Uterus (tissue), 4 donors: ENCODE results near the gene PHF19. TPM values are rescaled to one million over a fixed set of nuclear protein-coding genes. Genes with fewer than 3 reads are reported as not detected.
A peak's percentile ranks its signal among the peaks of the same experiment; 100 is the strongest.

Source experiments
- DNase-seq, 2 donors: peaks; one replicate each; pipeline ENCODE4 v3.0.0-alpha.2; 2019 to 2020
- H3K27ac ChIP-seq, 2 donors: fragments of 200-600 bp; sonication (generic); 1 replicate in 1 of 2; 2 replicates in 1 of 2; pipeline ENCODE4 v1.5.1; 2016 to 2018
- H3K27me3 ChIP-seq, 2 donors: fragments of 200-600 bp; sonication (generic); one replicate each; pipeline ENCODE4 v1.5.1; 2018 to 2019; ENCODE audit warnings: control low read depth in 1 of 2
- H3K36me3 ChIP-seq, 2 donors: fragments of 200-600 bp; sonication (generic); one replicate each; pipeline ENCODE4 v1.5.1; 2019; ENCODE audit warnings: control low read depth in 1 of 2
- H3K4me1 ChIP-seq, 2 donors: fragments of 200-600 bp; sonication (generic); one replicate each; pipeline ENCODE4 v1.5.1; 2018 to 2019; ENCODE audit warnings: control low read depth in 1 of 2
- H3K4me3 ChIP-seq, 2 donors: fragments of 200-600 bp; sonication (generic); 1 replicate in 1 of 2; 2 replicates in 1 of 2; pipeline ENCODE4 v1.5.1; 2018 to 2019; ENCODE audit warnings: mild to moderate bottlenecking in 1 of 2
- H3K9me3 ChIP-seq, 2 donors: fragments of 200-600 bp; sonication (generic); one replicate each; pipeline ENCODE4 v1.5.1; 2019; ENCODE audit warnings: control low read depth in 1 of 2
- POLR2A ChIP-seq, 2 donors: fragments of 450-650 bp; IDR thresholded peaks; one replicate each; pipeline ENCODE4 v1.6.1; 2016; ENCODE audit warnings: antibody characterized with exemption in 2 of 2, mild to moderate bottlenecking in 1 of 2, moderate library complexity in 1 of 2
- intact Hi-C: fragments of 100-400 bp; cut with DNase I; formaldehyde crosslinking; loops from one replicate; pipeline ENCODE4 v1.15.1; 2023; ENCODE audit warnings: low total_unique reads
- total RNA-seq, 4 donors: library from RNA; depleted of rRNA in 3 of 4; stranded (reverse); fragments of >200 nt in 3 of 4; gene quantifications; one replicate each; pipeline versions ENCODE4 v1.1.0 to v1.2.4, GENCODE V29; 2014 to 2023
- TF ChIP-seq, protein P1 (sequence below), 4 experiments: fragments of 200-600 bp in 2 of 4; fragments of 450-650 bp in 2 of 4; sonication (generic) in 2 of 4; IDR thresholded peaks; one replicate each; pipeline ENCODE4 v1.5.1; 2016 to 2019; ENCODE audit warnings: antibody characterized with exemption in 4 of 4, mild to moderate bottlenecking in 2 of 4, moderate library complexity in 1 of 4
- donor health status: DM: yes; HTN: yes; CAD: no.

Gene PHF19
- total RNA-seq, 4 donors from 2014 or later, result 12.6 to 76.3 (median 31.8) TPM

DNA sequence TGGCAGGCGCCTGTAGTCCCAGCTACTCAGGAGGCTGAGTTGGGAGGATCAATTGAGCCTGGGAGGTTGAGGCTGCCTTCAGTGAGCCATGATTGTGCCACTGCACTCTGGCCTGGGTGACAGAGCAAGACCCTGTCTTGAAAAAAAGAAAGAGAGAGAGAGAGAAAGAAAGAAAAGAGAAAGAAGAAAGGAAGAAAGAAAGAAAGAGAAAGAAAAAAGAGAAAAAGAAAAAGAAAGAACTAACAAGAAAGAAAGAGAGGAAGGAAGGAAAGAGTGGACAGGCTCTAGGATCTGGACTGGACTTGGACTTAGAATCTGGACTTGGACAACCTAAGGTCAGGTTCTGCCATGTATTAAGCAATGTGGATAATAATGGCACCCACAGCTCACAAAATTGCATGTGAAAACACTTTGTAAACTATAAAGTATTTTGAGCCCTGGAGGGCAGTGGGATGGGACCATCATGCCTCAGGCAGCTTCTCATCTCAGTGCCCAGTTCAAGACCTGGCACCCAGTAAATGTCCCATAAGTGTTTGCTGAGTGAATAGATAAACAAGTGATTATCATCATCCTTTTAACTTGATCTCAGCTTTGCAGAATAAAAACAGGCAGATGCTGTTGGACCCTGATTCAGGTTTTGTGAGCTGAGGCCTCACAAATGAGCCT lies 12.8 kb upstream of the PHF19 start:
- H3K9me3 ChIP-seq, result no peaks in the 10 kb centered on the region
- intact Hi-C loops, result no loop called here
- H3K4me3 ChIP-seq, result no peak overlapping the region
- no peak for TF ChIP-seq POLR2A (IDR thresholded peaks at IDR 0.05)
- TF ChIP-seq, protein P1, sequence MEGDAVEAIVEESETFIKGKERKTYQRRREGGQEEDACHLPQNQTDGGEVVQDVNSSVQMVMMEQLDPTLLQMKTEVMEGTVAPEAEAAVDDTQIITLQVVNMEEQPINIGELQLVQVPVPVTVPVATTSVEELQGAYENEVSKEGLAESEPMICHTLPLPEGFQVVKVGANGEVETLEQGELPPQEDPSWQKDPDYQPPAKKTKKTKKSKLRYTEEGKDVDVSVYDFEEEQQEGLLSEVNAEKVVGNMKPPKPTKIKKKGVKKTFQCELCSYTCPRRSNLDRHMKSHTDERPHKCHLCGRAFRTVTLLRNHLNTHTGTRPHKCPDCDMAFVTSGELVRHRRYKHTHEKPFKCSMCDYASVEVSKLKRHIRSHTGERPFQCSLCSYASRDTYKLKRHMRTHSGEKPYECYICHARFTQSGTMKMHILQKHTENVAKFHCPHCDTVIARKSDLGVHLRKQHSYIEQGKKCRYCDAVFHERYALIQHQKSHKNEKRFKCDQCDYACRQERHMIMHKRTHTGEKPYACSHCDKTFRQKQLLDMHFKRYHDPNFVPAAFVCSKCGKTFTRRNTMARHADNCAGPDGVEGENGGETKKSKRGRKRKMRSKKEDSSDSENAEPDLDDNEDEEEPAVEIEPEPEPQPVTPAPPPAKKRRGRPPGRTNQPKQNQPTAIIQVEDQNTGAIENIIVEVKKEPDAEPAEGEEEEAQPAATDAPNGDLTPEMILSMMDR (IDR thresholded peaks at IDR 0.05), result no peak
- DNase-seq, result no peak
- no peaks in the 10 kb centered on the region for H3K4me1 ChIP-seq
- H3K27ac ChIP-seq, result peak overlapping the region; percentile 81 to 84
- H3K36me3 ChIP-seq, result no peaks in the 10 kb centered on the region
- H3K27me3 ChIP-seq, result no peaks in the 10 kb centered on the region

GRCh38 chr9:120888626-120889025 lies 11.6 kb upstream of the PHF19 start:
- TF ChIP-seq, protein P1 (IDR thresholded peaks at IDR 0.05), result no peak
- no peak for TF ChIP-seq POLR2A (IDR thresholded peaks at IDR 0.05)
- H3K27me3 ChIP-seq, result no peaks in the 10 kb centered on the region
- intact Hi-C loops, result no loop called here
- DNase-seq, result no peak
- H3K27ac ChIP-seq, result peak overlapping the region; percentile 81 to 84
- no peak overlapping the region for H3K4me3 ChIP-seq
- H3K4me1 ChIP-seq, result no peaks in the 10 kb centered on the region
- H3K9me3 ChIP-seq, result no peaks in the 10 kb centered on the region
- no peaks in the 10 kb centered on the region for H3K36me3 ChIP-seq

DNA sequence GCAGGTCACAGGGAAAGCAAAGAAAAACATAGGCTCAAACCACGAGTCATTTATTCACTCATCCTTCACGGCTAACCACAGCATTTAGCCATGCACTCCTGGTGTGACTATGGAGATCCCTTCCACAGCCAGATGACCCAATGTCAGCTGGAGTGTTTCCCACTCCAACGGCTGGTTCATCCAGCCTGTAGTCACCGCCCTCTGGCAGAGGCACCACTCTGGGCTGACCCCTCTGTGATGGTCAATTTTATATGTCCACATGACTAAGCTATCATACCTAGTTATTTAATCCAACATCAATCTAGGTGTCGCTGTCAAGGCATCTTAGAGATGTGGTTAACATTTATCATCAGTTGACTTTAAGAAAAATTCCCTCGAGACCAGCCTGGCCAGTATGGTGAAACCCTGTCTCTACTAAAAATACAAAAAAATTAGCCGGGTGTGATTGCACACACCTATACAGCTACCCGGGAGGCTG lies 9.5 kb upstream of the PHF19 start:
- Histone ChIP-seq H3K36me3 (no peaks in the 10 kb centered on the region), H3K9me3 (no peaks in the 10 kb centered on the region), H3K27me3 (no peaks in the 10 kb centered on the region), H3K4me3 (no peak overlapping the region), H3K27ac (peak overlapping the region in 1 of 2 donors; percentile 7), H3K4me1 (no peaks in the 10 kb centered on the region)
- DNase-seq, result peak in 1 of 2 donors; percentile 69
- TF ChIP-seq POLR2A (IDR thresholded peaks at IDR 0.05), result no peak
- TF ChIP-seq, protein P1 (IDR thresholded peaks at IDR 0.05), result no peak
- intact Hi-C loops, result no loop called here

GRCh38 chr9:120885958-120886357 lies 9.0 kb upstream of the PHF19 start:
- Histone ChIP-seq H3K27me3 (no peaks in the 10 kb centered on the region), H3K9me3 (no peaks in the 10 kb centered on the region), H3K36me3 (no peaks in the 10 kb centered on the region), H3K4me3 (no peak overlapping the region), H3K27ac (peak overlapping the region; percentile 17 to 38), H3K4me1 (no peaks in the 10 kb centered on the region)
- DNase-seq, result no peak
- intact Hi-C loops, result no loop called here
- no peak for TF ChIP-seq POLR2A (IDR thresholded peaks at IDR 0.05)

GRCh38 chr9:120885457-120885856 lies 8.5 kb upstream of the PHF19 start:
- intact Hi-C loops, result no loop called here

More at GRCh38 chr9:120885457-120885856, 8.5 kb upstream of the PHF19 start:
- Histone ChIP-seq H3K27me3 (no peaks in the 10 kb centered on the region), H3K4me3 (no peak overlapping the region), H3K36me3 (no peaks in the 10 kb centered on the region), H3K4me1 (no peaks in the 10 kb centered on the region), H3K27ac (peak overlapping the region; percentile 17 to 38), H3K9me3 (no peaks in the 10 kb centered on the region)
- TF ChIP-seq, protein P1 (IDR thresholded peaks at IDR 0.05), result no peak
- no peak for TF ChIP-seq POLR2A (IDR thresholded peaks at IDR 0.05)
- no peak for DNase-seq
